Immature natural killer cell (primary cell): ENCODE measurements around the gene DOK5. TPM values are rescaled to one million over a fixed set of nuclear protein-coding genes. Genes with fewer than 3 reads are reported as not detected.

Source experiments
- DNase-seq, 3 donors: peaks; one replicate each; pipeline ENCODE4 v3.0.0; 2022; ENCODE audit warnings: mixed read lengths in 1 of 3
- H3K27ac Mint-ChIP-seq, 6 donors: one replicate each; pipeline ENCODE4 v1.8.0; 2020; ENCODE audit warnings: mixed read lengths in 6 of 6, mild to moderate bottlenecking in 5 of 6, inconsistent platforms in 4 of 6, moderate library complexity in 3 of 6
- H3K27me3 Mint-ChIP-seq, 3 donors: one replicate each; pipeline ENCODE4 v1.8.0; 2020 to 2021; ENCODE audit warnings: low read depth in 3 of 3, mild to moderate bottlenecking in 3 of 3, mixed read lengths in 3 of 3, moderate library complexity in 3 of 3, inconsistent platforms in 1 of 3
- H3K36me3 Mint-ChIP-seq, 3 donors: one replicate each; pipeline ENCODE4 v1.8.0; 2020; ENCODE audit warnings: mixed read lengths in 3 of 3, inconsistent platforms in 2 of 3, mild to moderate bottlenecking in 2 of 3
- H3K4me1 Mint-ChIP-seq, 2 donors: one replicate each; pipeline ENCODE4 v1.8.0; 2020; ENCODE audit warnings: inconsistent platforms in 2 of 2, mild to moderate bottlenecking in 2 of 2, mixed read lengths in 2 of 2, moderate library complexity in 1 of 2
- H3K4me3 Mint-ChIP-seq, 5 donors: one replicate each; pipeline ENCODE4 v1.8.0; 2020; ENCODE audit warnings: mild to moderate bottlenecking in 5 of 5, mixed read lengths in 5 of 5, inconsistent platforms in 3 of 5, moderate library complexity in 3 of 5
- H3K9me3 Mint-ChIP-seq, 6 donors: one replicate each; pipeline ENCODE4 v1.8.0; 2020; ENCODE audit warnings: mild to moderate bottlenecking in 6 of 6, mixed read lengths in 6 of 6, inconsistent platforms in 4 of 6, moderate library complexity in 3 of 6
- polyA plus RNA-seq, 3 donors: library from polyadenylated mRNA; unstranded; fragments of 300-500 nt; fragmentation: Illumina TruSeq; gene quantifications; one replicate each; pipeline ENCODE4 v1.2.3, GENCODE V29; 2021

The DOK5 gene
- polyA plus RNA-seq, 3 donors from 2014 or later, result not detected

- H3K4me3 Mint-ChIP-seq, result no peak overlapping the region
Measured at GRCh38 chr20:54535746-54536145, 60.4 kb downstream of the DOK5 start.

DNA sequence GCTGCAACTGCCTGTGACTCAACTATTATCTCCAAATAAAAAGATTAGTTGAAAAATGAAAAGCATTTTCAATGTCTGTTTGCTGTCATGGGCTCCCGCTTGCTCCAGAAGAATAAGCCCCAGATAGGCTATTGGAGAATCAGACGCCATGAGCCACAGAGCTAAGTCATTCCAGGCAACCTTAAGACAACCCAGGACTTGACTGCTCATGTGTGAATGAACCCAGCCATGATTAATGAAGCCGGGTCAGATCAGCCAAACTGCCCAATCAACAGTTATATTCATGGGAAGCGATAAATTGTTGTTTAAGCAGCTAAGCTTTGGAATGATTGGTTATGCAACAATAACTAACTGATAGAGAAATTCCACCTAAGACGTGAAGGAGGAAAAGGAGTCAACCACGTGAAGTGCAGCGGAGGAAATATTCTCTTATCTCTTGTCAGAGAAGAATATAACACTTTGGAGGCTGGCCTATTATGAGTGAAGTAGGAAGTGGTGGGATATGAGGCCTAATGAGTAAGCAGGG is 64.2 kb downstream of the DOK5 start:
- Mint-ChIP-seq H3K27me3 (peaks cover 0 to 2% (median 0%) of the 10 kb centered on the region in 3 donors), H3K9me3 (peaks cover 0 to 12% (median 7%) of the 10 kb centered on the region in 6 donors), H3K36me3 (no peaks in the 10 kb centered on the region), H3K4me3 (no peak overlapping the region), H3K27ac (no peak overlapping the region), H3K4me1 (no peaks in the 10 kb centered on the region)
- DNase-seq, result no peak

More at GRCh38 chr20:54535746-54536145, 60.4 kb downstream of the DOK5 start:
- H3K4me1 Mint-ChIP-seq, result no peaks in the 10 kb centered on the region
- DNase-seq, result no peak
- H3K27ac Mint-ChIP-seq, result no peak overlapping the region
- H3K9me3 Mint-ChIP-seq, result peaks cover 0 to 14% (median 7%) of the 10 kb centered on the region in 6 donors
- peaks cover 0 to 4% (median 3%) of the 10 kb centered on the region in 3 donors for H3K27me3 Mint-ChIP-seq
- H3K36me3 Mint-ChIP-seq, result no peaks in the 10 kb centered on the region

GRCh38 chr20:54543369-54543768 is 68.0 kb downstream of the DOK5 start:
- Mint-ChIP-seq H3K36me3 (no peaks in the 10 kb centered on the region), H3K27ac (no peak overlapping the region), H3K9me3 (peaks cover 0 to 6% (median 0%) of the 10 kb centered on the region in 6 donors), H3K4me1 (no peaks in the 10 kb centered on the region), H3K27me3 (peaks cover 0 to 2% (median 2%) of the 10 kb centered on the region in 3 donors), H3K4me3 (no peak overlapping the region)
- no peak for DNase-seq

DNA sequence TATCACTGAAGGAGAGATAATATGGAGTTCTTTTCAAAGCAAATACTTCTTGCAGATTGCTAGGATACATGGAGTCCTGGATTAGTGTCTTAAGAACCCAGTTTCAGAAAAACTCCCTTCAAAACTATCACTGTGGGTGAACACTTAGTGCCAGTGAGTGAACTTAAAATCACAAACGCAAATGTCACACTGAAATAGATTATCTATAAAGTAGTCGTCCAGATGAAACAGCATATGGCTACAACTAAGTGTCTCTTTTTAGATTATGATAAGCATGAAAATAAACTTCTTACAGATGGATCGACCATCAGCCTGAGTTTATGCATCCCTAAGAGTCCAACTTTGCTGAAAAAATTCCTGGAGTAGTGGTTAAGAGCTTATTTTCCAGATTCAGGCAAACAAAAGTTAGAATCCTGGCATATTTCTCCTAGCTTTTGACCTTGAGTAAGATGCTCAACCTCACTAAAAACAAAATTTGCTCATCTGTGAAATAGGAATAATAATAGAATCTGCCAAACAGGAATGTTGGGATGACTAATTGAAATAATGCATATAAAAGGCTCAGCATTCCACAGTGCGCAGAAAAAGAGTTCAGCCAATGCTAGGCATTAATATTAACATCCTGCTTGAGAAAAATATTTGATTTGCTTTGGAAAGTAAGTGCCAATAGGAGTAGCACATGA is 70.4 kb downstream of the DOK5 start:
- no peak for DNase-seq
- no peaks in the 10 kb centered on the region for H3K36me3 Mint-ChIP-seq
- no peaks in the 10 kb centered on the region for H3K4me1 Mint-ChIP-seq
- H3K9me3 Mint-ChIP-seq, result peaks cover 0 to 1% (median 0%) of the 10 kb centered on the region in 6 donors
- H3K27ac Mint-ChIP-seq, result no peak overlapping the region
- no peak overlapping the region for H3K4me3 Mint-ChIP-seq
- peaks cover 0 to 2% (median 0%) of the 10 kb centered on the region in 3 donors for H3K27me3 Mint-ChIP-seq

- DNase-seq, result no peak
- Mint-ChIP-seq H3K27me3 (peaks cover 0 to 4% (median 0%) of the 10 kb centered on the region in 3 donors), H3K4me3 (no peak overlapping the region), H3K36me3 (no peaks in the 10 kb centered on the region), H3K27ac (no peak overlapping the region), H3K9me3 (peaks cover 0 to under 1% (median 0%) of the 10 kb centered on the region in 6 donors), H3K4me1 (no peaks in the 10 kb centered on the region)
Measured at GRCh38 chr20:54548849-54549248, 73.5 kb downstream of the DOK5 start.

DNA sequence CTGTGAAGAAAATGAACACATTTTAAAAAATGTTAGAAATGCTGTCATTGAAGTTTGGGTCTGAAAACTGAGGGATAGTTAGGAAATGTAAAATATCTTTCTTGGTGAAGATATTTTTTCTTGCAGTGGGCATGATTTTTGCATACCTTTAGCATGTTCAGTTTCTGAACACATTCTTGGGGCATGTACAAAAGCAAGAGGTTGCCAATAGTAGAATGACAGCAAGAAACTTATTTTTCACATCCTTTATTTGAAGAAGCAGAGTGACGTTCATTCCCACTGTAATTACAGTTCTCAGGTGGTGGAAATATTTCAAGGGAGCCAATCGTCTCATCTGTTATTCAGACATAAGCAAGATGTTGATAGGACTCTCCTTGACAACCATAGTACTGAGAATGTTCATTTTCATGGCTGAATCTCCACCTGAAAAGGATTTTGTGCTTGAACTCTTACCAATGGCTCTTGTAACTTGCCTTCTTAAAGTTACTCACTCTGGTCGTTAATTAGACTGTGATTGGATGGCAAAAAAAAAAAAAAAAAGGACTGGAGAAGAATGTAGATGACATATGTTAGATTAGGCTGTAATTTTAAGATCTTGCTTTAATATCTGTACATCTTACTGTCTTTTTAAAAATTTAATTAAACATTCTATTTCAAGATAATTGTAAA is 74.4 kb downstream of the DOK5 start:
- Mint-ChIP-seq H3K9me3 (peaks cover 0 to 2% (median 0%) of the 10 kb centered on the region in 6 donors), H3K4me1 (no peaks in the 10 kb centered on the region), H3K4me3 (no peak overlapping the region), H3K36me3 (no peaks in the 10 kb centered on the region), H3K27me3 (peaks cover 0 to 4% (median 0%) of the 10 kb centered on the region in 3 donors), H3K27ac (no peak overlapping the region)
- no peak for DNase-seq

DNA sequence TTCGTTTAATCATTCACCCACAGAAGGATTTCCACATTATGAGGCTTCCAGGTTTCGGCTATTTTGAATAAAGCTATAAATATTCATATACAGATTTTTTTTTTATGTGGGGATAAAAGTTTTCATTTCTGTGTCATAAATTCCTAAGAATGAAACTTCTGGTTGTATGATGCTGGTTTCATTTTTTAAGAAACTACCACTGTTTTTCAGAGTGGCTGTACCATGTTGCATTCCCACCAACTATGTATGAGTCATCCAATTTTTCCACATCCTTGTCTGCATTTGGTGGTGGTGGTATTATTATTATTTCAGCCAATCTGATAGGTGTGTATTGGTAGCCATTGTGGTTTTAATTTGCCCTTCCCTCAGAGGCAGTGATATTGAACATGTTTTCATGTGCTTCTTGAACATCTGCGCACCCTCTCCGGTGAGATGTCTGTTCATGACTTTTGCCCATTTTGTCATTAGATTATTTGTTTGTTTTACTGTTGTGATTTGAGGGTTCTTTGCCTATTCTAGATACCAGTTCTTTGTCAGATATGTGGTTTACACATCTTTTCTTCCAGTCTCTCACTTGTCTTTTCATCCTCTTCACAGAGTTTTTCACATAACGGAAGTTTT is 75.5 kb downstream of the DOK5 start:
- H3K4me3 Mint-ChIP-seq, result no peak overlapping the region
- H3K9me3 Mint-ChIP-seq, result peaks cover 0 to 2% (median 0%) of the 10 kb centered on the region in 6 donors
- H3K4me1 Mint-ChIP-seq, result no peaks in the 10 kb centered on the region
- no peaks in the 10 kb centered on the region for H3K36me3 Mint-ChIP-seq
- peaks cover 0 to 4% (median 0%) of the 10 kb centered on the region in 3 donors for H3K27me3 Mint-ChIP-seq
- no peak for DNase-seq
- H3K27ac Mint-ChIP-seq, result no peak overlapping the region

GRCh38 chr20:54554006-54554405 is 78.6 kb downstream of the DOK5 start:
- no peak overlapping the region for H3K27ac Mint-ChIP-seq
- no peaks in the 10 kb centered on the region for H3K36me3 Mint-ChIP-seq
- no peak for DNase-seq
- H3K4me3 Mint-ChIP-seq, result no peak overlapping the region
- peaks cover 0 to 2% (median 0%) of the 10 kb centered on the region in 3 donors for H3K27me3 Mint-ChIP-seq
- no peaks in the 10 kb centered on the region for H3K4me1 Mint-ChIP-seq
- H3K9me3 Mint-ChIP-seq, result peaks cover 0 to 2% (median 0%) of the 10 kb centered on the region in 6 donors

DNA sequence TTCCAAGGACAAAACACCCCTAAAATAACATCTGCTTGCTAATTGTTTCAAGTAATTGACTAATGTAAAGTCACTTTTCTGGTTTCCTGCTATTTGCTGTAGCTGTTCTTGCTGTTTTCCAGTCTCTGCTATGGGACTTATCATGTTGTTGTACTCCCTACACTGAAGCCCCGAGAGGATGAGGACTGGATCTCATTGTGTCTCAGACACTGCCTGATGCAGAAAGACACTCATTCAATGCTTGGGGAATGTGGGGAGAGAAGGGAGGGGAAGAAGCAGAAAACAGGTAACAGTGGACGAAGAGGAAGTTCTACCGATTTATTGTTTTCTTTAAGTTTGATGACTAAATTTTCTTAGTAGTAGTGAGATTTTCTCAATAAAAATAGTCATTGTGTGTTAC is 79.8 kb downstream of the DOK5 start:
- Mint-ChIP-seq H3K27ac (no peak overlapping the region), H3K4me1 (no peaks in the 10 kb centered on the region), H3K27me3 (peaks cover 0 to 2% (median 2%) of the 10 kb centered on the region in 3 donors), H3K9me3 (peaks cover 0 to 2% (median 0%) of the 10 kb centered on the region in 6 donors), H3K36me3 (no peaks in the 10 kb centered on the region), H3K4me3 (no peak overlapping the region)
- DNase-seq, result no peak

GRCh38 chr20:54556406-54556805 is 81.0 kb downstream of the DOK5 start:
- no peak overlapping the region for H3K4me3 Mint-ChIP-seq
- H3K4me1 Mint-ChIP-seq, result no peaks in the 10 kb centered on the region
- H3K27me3 Mint-ChIP-seq, result peaks cover 0 to 5% (median 0%) of the 10 kb centered on the region in 3 donors
- no peaks in the 10 kb centered on the region for H3K36me3 Mint-ChIP-seq
- H3K27ac Mint-ChIP-seq, result no peak overlapping the region
- peaks cover 0 to 2% (median 0%) of the 10 kb centered on the region in 6 donors for H3K9me3 Mint-ChIP-seq
- DNase-seq, result no peak

DNA sequence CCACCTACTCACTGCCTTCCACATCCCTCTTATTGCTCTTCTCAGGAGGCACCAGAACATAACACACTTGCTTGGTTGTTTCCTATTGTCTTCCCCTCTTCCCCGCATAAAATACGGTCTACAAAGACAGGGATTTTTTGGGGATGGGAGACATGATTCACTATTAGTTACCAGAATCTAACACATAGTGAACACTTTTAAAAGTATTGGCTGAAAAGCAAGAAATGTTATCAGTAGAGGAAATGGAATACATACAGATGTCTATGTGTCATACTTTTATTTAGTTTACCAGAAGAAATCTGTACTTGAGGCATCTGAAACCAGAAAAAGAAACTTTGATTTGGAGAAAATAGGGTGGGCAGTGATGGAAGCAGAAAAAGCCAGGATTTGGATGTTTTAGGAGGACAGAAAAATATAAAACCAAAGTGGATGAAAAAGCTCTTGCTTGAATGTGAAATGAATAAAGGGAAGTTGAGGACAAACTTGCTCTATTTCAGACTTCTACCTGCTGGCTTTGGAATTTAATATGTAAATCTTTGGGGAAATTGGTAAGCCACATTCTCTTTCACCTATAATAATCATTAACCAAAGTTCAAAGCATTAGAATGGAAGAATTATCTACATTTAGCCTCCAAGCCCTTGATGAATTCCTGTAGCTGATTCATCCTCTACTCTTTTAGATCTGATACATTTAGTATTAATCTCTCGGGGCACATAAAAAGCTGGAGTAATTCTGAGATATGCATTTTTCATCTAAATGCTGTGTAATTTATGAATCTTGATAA is 82.6 kb downstream of the DOK5 start:
- Mint-ChIP-seq H3K27me3 (peaks cover 0 to 5% (median 0%) of the 10 kb centered on the region in 3 donors), H3K27ac (no peak overlapping the region), H3K4me3 (no peak overlapping the region), H3K9me3 (peaks cover 0 to 2% (median 0%) of the 10 kb centered on the region in 6 donors), H3K36me3 (no peaks in the 10 kb centered on the region), H3K4me1 (no peaks in the 10 kb centered on the region)
- DNase-seq, result no peak

GRCh38 chr20:54559890-54560289 is 84.5 kb downstream of the DOK5 start:
- DNase-seq, result no peak
- H3K27me3 Mint-ChIP-seq, result peaks cover 0 to 5% (median 0%) of the 10 kb centered on the region in 3 donors
- H3K4me3 Mint-ChIP-seq, result no peak overlapping the region
- H3K4me1 Mint-ChIP-seq, result no peaks in the 10 kb centered on the region
- no peaks in the 10 kb centered on the region for H3K36me3 Mint-ChIP-seq
- no peaks in the 10 kb centered on the region for H3K9me3 Mint-ChIP-seq
- H3K27ac Mint-ChIP-seq, result no peak overlapping the region

- no peaks in the 10 kb centered on the region for H3K36me3 Mint-ChIP-seq
- DNase-seq, result no peak
- no peaks in the 10 kb centered on the region for H3K9me3 Mint-ChIP-seq
- H3K4me3 Mint-ChIP-seq, result no peak overlapping the region
- no peak overlapping the region for H3K27ac Mint-ChIP-seq
- H3K4me1 Mint-ChIP-seq, result no peaks in the 10 kb centered on the region
- peaks cover 0 to 5% (median 0%) of the 10 kb centered on the region in 3 donors for H3K27me3 Mint-ChIP-seq
Measured at GRCh38 chr20:54560357-54560756, 85.0 kb downstream of the DOK5 start.
